Fibroblast of lung (primary cell): ENCODE data around the gene TBC1D10B. TPM values are rescaled to one million over a fixed set of nuclear protein-coding genes. Genes with fewer than 3 reads are reported as not detected.
"Not testable (repeated sequence)": the region's sequence is repeated elsewhere in the genome, so short reads cannot be mapped to it uniquely, and the experiment has no call there.

ENCODE experiments used
- DNase-seq, 2 donors: peaks; one replicate each; pipeline versions ENCODE4 v3.0.0 to v3.0.0-alpha.2; 2010; ENCODE audit warnings: low read depth in 2 of 2
- H2AFZ ChIP-seq: 2 replicates; pipeline ENCODE4 v1.5.1; 2012; ENCODE audit warnings: low read length, control low read depth, inconsistent platforms
- H3K27ac ChIP-seq: 2 replicates; pipeline ENCODE4 v1.5.1; 2011; ENCODE audit warnings: low read length, control low read depth; ENCODE audit not compliant: insufficient read depth
- H3K27me3 ChIP-seq: 2 replicates; pipeline ENCODE4 v1.5.1; 2011; ENCODE audit warnings: mild to moderate bottlenecking, low read length; ENCODE audit not compliant: control insufficient read depth, insufficient read depth
- H3K36me3 ChIP-seq: 2 replicates; pipeline ENCODE4 v1.5.1; 2011; ENCODE audit warnings: low read length; ENCODE audit not compliant: control insufficient read depth, insufficient read depth
- H3K4me1 ChIP-seq: 2 replicates; pipeline ENCODE4 v1.5.1; 2011; ENCODE audit warnings: low read length; ENCODE audit not compliant: control insufficient read depth, insufficient read depth; ENCODE audit errors: extremely low read depth
- H3K4me2 ChIP-seq: 2 replicates; pipeline ENCODE4 v1.5.1; 2011; ENCODE audit warnings: low read length, control low read depth; ENCODE audit not compliant: insufficient read depth; ENCODE audit errors: extremely low read depth
- H3K4me3 ChIP-seq, 4 experiments: fragments of 200-600 bp in 1 of 4; sonication (generic) in 1 of 4; replicated peaks in 1 of 4; 2 replicates each; pipeline ENCODE4 v1.5.1; 2011 to 2016; ENCODE audit warnings: low read length in 4 of 4, low read depth in 3 of 4, mild to moderate bottlenecking in 3 of 4, control low read depth in 2 of 4, inconsistent platforms in 1 of 4, mixed read lengths in 1 of 4; ENCODE audit not compliant: insufficient read depth in 1 of 4; ENCODE audit errors: control extremely low read depth in 1 of 4
- H3K79me2 ChIP-seq: 2 replicates; pipeline ENCODE4 v1.5.1; 2012; ENCODE audit warnings: mild to moderate bottlenecking, low read length, inconsistent platforms; ENCODE audit not compliant: control insufficient read depth, insufficient read depth
- H3K9ac ChIP-seq: 2 replicates; pipeline ENCODE4 v1.5.1; 2011; ENCODE audit warnings: mild to moderate bottlenecking, low read length, control low read depth; ENCODE audit not compliant: insufficient read depth
- H3K9me3 ChIP-seq: 2 replicates; pipeline ENCODE4 v1.5.1; 2012; ENCODE audit warnings: low read depth, low read length; ENCODE audit not compliant: control insufficient read depth, insufficient read depth
- H4K20me1 ChIP-seq: 2 replicates; pipeline ENCODE4 v1.5.1; 2011; ENCODE audit warnings: low read length; ENCODE audit not compliant: control insufficient read depth, insufficient read depth; ENCODE audit errors: extremely low read depth
- EZH2 ChIP-seq: IDR thresholded peaks from 2 replicates; pipeline ENCODE4 v1.5.1; 2012; ENCODE audit warnings: low read length, control low read depth, mild to moderate bottlenecking; ENCODE audit errors: missing control alignments
- polyA plus RNA-seq, 2 donors: library from polyadenylated mRNA; depleted of rRNA in 1 of 2; stranded (reverse) in 1 of 2; unstranded in 1 of 2; fragments of >200 nt; gene quantifications; 2 replicates each; pipeline ENCODE4 v1.2.1, GENCODE V29; 2011 to 2012; ENCODE audit warnings: missing spikeins in 1 of 2
- total RNA-seq: library from RNA; depleted of rRNA; stranded (reverse); fragments of >200 nt; gene quantifications from 2 replicates; pipeline ENCODE4 v1.2.1, GENCODE V29; 2014
- TF ChIP-seq, protein P1 (sequence below), 2 donors: IDR thresholded peaks in 1 of 2; conservative IDR thresholded peaks in 1 of 2; 1 replicate in 1 of 2; 2 replicates in 1 of 2; pipeline ENCODE4 v1.5.1; 2011 to 2012; ENCODE audit warnings: low read length in 2 of 2, control low read depth in 1 of 2, inconsistent platforms in 1 of 2, low read depth in 1 of 2, mild to moderate bottlenecking in 1 of 2

TBC1D10B gene
- total and polyA plus RNA-seq, 2 donors (not counting 1 experiment from before 2014, with no cell fraction given): 14.8 to 29.6 TPM

DNA sequence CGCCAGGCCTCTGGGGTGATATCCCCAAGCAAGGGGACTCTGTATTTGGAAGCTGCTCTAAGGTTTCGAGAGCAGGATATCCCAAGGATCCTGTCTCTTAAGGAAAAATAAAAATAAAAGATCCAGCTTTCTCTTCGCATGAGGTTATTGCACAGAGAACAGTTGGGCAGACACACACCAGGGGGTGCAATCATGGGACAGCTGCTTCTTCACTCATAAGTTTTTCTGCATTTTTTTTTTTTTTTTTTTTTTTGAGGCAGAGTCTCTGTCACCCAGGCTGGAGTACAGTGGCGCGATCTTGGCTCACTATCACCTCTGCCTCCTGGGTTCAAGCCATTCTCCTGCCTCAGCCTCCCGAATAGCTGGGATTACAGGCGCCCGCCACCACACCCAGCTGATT lies 28.3 kb downstream of the TBC1D10B start:
- H3K9me3 ChIP-seq, H3K36me3 ChIP-seq, H3K4me1 ChIP-seq, H4K20me1 ChIP-seq, H3K9ac ChIP-seq, H3K79me2 ChIP-seq, H3K4me2 ChIP-seq, DNase-seq, H3K27ac ChIP-seq, H2AFZ ChIP-seq, H3K4me3 ChIP-seq, H3K27me3 ChIP-seq: not testable (repeated sequence)
- TF ChIP-seq, protein P1, sequence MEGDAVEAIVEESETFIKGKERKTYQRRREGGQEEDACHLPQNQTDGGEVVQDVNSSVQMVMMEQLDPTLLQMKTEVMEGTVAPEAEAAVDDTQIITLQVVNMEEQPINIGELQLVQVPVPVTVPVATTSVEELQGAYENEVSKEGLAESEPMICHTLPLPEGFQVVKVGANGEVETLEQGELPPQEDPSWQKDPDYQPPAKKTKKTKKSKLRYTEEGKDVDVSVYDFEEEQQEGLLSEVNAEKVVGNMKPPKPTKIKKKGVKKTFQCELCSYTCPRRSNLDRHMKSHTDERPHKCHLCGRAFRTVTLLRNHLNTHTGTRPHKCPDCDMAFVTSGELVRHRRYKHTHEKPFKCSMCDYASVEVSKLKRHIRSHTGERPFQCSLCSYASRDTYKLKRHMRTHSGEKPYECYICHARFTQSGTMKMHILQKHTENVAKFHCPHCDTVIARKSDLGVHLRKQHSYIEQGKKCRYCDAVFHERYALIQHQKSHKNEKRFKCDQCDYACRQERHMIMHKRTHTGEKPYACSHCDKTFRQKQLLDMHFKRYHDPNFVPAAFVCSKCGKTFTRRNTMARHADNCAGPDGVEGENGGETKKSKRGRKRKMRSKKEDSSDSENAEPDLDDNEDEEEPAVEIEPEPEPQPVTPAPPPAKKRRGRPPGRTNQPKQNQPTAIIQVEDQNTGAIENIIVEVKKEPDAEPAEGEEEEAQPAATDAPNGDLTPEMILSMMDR (conservative IDR thresholded peaks at IDR 0.05 in 1 of 2, IDR thresholded peaks at IDR 0.05 in 1 of 2; ENCODE audit: low read depth in 1 of 2, low read length in 2 of 2): peak in 1 of 2 donors; percentile 21

- no peak for DNase-seq
- TF ChIP-seq, protein P1 (conservative IDR thresholded peaks at IDR 0.05 in 1 of 2, IDR thresholded peaks at IDR 0.05 in 1 of 2; ENCODE audit: low read depth in 1 of 2, low read length in 2 of 2): no peak
- TF ChIP-seq EZH2: no peak
Observed at GRCh38 chr16:30340621-30341020, 29.7 kb downstream of the TBC1D10B start.

GRCh38 chr16:30338715-30339114 lies 31.6 kb downstream of the TBC1D10B start:
- H3K27ac ChIP-seq, H3K4me2 ChIP-seq, H3K9me3 ChIP-seq, H3K4me3 ChIP-seq, H3K27me3 ChIP-seq, H4K20me1 ChIP-seq, H3K36me3 ChIP-seq, H3K9ac ChIP-seq, H3K4me1 ChIP-seq, DNase-seq, H2AFZ ChIP-seq, H3K79me2 ChIP-seq: not testable (repeated sequence)

More at GRCh38 chr16:30340621-30341020, 29.7 kb downstream of the TBC1D10B start:
- Histone ChIP-seq H3K27me3 (no peaks in the 10 kb centered on the region), H4K20me1 (no peaks in the 10 kb centered on the region), H3K9ac (no peak overlapping the region), H3K27ac (no peak overlapping the region), H3K36me3 (no peaks in the 10 kb centered on the region), H3K9me3 (no peaks in the 10 kb centered on the region), H2AFZ (no peak overlapping the region), H3K4me1 (peaks cover 4% of the 10 kb centered on the region), H3K4me2 (no peak overlapping the region), H3K79me2 (no peaks in the 10 kb centered on the region), H3K4me3 (no peak overlapping the region)

DNA sequence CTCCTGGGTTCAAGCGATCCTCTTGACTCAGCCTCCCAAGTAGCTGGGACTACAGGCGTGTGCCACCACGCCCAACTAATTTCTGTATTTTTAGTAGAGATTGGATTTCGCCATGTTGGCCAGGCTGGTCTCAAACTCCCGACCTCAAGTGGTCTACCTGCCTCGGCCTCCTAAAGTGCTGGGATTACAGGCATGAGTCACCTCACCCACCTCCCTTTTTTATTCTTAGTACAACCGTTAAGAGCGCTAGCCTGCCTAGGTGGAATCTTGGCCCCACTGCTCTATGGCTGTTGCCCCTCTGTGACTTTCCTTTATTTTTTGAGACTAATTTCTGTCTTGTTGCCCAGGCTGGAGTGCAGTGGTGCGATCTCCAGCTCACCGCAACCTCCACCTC lies 32.3 kb downstream of the TBC1D10B start:
- not testable (repeated sequence) for H3K4me2 ChIP-seq, H3K36me3 ChIP-seq, H2AFZ ChIP-seq, H3K4me1 ChIP-seq, H3K27me3 ChIP-seq, H4K20me1 ChIP-seq, H3K79me2 ChIP-seq, H3K9ac ChIP-seq, DNase-seq, H3K4me3 ChIP-seq, H3K27ac ChIP-seq, H3K9me3 ChIP-seq
